ENCODE results near the gene MPPE1.

The MPPE1 gene

DNA sequence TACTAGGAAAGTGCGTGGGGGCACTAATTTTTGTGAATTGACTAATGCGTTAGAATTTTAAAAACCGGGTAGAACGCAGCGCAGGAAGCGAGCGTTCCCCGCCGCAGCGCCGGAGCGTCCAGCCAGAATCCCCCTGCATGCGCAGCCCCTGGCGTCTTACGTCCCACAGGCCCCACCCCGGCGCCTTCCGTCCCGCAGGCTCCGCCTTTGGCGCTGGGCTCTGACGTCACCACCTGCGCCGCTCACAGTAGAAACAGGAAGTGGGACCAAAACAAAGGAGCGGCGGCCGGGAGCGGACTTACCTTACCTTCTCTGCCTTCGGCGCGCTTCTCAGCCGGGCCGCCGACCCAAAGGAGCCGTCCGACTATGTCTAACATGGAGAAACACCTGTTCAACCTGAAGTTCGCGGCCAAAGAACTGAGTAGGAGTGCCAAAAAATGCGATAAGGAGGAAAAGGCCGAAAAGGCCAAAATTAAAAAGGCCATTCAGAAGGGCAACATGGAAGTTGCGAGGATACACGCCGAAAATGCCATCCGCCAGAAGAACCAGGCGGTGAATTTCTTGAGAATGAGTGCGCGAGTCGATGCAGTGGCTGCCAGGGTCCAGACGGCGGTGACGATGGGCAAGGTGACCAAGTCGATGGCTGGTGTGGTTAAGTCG, 56.8 kb downstream of the MPPE1 start, which contains the start of gene CHMP1B:
Gene CHMP1B (plus strand): TSS at position 268 of the 660 bp plus-strand sequence. CDS start 99 bp downstream, at position 367.
- peak; percentile 98 for DNase-seq

DNA sequence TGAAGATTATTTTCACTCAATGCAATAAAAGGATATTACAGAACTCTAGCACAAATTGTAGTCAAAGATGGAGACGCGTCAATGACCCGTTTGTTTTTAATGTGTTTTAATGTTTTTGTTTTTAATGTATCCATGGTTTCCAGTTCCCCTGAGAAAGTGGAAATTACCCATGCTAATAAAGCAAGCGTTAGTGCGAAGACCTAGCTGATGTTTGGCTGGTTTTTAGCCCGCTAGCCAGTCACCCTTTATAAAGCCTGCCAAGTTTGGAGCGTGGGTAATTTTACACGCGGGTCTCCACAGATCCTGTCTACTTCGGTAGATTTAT, 57.3 kb downstream of the MPPE1 start:
- DNase-seq: no peak

- peak; percentile 52 for DNase-seq
Measured at GRCh38 chr18:11849841-11850634, 58.1 kb downstream of the MPPE1 start.

GRCh38 chr18:11849279-11849678, 58.8 kb downstream of the MPPE1 start:
- no peak for DNase-seq

DNA sequence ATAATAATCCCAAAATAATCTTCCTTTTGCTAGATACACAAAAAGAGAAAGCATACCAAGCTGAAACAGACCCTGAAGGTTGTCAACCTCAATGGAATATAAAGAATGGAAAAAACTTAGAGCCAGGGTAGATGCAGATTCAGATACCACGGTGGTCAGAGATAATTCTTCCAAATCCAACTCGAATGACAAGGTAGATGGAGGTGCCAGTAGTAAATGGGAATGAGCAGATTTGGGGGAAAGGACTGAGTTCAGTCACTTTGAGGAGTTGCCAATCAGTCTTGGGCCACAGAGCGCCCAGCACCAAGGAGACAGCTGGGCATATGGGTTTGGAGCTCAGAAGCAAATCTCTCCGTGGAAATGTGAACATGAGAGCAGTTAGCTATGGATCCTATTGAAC, 60.3 kb downstream of the MPPE1 start:
- DNase-seq: no peak

GRCh38 chr18:11845654-11846053, 62.5 kb downstream of the MPPE1 start:
- DNase-seq: no peak

DNA sequence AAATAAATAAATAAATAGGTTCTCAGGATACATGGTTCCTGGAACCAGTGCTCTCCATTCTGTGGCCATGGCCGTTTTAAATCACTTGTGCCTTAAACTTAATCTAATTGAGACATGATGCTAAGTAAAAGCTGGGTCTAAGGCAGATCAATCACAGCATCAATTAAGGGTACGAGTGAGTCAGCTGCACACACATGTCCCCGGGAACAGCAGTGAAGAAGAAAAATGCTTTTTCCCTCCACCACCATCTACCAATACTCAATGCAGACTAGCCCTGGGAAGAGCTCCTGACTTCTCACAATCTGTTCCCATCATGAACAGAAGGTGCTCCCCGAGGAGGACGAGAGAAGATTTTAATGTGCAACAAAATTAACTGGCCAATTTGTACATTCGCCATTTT, 63.7 kb downstream of the MPPE1 start:
- DNase-seq: no peak

- no peak for DNase-seq
Measured at GRCh38 chr18:11842562-11842961, 65.6 kb downstream of the MPPE1 start.

GRCh38 chr18:11840493-11840892, 67.6 kb downstream of the MPPE1 start:
- DNase-seq: no peak

DNA sequence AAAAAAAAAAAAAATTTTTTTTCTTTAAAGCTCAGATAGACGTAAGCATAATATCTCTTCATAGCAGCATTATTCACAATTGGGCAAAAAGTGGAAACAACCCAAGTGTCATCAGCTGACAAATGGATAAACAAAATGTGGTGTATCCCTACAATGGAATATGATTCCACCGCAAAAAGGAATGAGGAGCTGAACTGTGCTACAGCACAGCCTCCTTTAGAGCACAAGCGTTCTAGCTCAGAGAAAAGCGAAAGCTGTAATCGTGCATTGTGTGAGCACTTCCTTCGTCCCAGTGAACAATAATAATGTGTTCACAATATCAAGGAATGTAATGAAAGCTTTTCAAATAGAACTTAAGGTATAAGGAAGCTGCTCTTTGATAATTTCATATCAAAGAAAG, 68.6 kb downstream of the MPPE1 start:
- no peak for DNase-seq

DNA sequence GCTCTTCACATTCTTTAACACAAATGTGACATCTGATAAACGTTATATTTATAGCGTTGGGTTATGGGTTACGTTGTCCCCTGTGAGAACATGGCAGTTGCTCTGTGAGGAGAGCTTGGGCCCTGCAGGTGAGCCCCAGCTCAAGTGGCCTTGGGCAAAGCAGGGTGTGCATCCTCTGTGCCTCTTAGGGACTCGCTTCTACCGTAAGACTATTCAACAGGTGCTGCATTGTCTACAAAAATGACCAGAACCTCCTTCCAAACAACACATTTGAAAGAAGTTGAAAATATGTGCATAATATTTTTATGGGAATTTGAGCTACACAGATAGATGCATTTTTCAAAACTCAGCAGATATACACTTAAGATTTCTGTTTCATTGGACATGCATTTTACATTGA, 73.3 kb downstream of the MPPE1 start:
- DNase-seq: no peak
